H9 (cell line): ENCODE data around the gene MVP. TPM values are rescaled to one million over a fixed set of nuclear protein-coding genes. Genes with fewer than 3 reads are reported as not detected.
A peak's percentile ranks its signal among the peaks of the same experiment; 100 is the strongest.

ENCODE experiments used
- DNase-seq: peaks from one replicate; pipeline ENCODE4 v3.0.0-alpha.2; 2017
- H2AFZ ChIP-seq: one replicate; pipeline ENCODE4 v1.6.1; 2013; ENCODE audit warnings: mild to moderate bottlenecking, low read length, control low read depth, moderate library complexity
- H2AK5ac ChIP-seq: 2 replicates; pipeline ENCODE4 v1.6.1; 2013; ENCODE audit warnings: low read length, control low read depth, mixed read lengths; ENCODE audit not compliant: insufficient read length
- H2BK120ac ChIP-seq: one replicate; pipeline ENCODE4 v1.6.1; 2013; ENCODE audit warnings: low read depth, mild to moderate bottlenecking, low read length, control low read depth, inconsistent platforms; ENCODE audit not compliant: poor library complexity, severe bottlenecking
- H2BK12ac ChIP-seq: 2 replicates; pipeline ENCODE4 v1.6.1; 2013; ENCODE audit warnings: low read length, control low read depth, mixed read lengths, low read depth; ENCODE audit not compliant: insufficient read length
- H2BK15ac ChIP-seq: 2 replicates; pipeline ENCODE4 v1.6.1; 2013; ENCODE audit warnings: low read depth, low read length, control low read depth
- H2BK20ac ChIP-seq: one replicate; pipeline ENCODE4 v1.6.1; 2013; ENCODE audit warnings: low read depth, mild to moderate bottlenecking, low read length, control low read depth, inconsistent platforms; ENCODE audit not compliant: poor library complexity, severe bottlenecking
- H2BK5ac ChIP-seq: 2 replicates; pipeline ENCODE4 v1.6.1; 2013; ENCODE audit warnings: low read length, control low read depth, mixed read lengths; ENCODE audit not compliant: insufficient read length
- H3K14ac ChIP-seq: 2 replicates; pipeline ENCODE4 v1.6.1; 2013; ENCODE audit warnings: low read length, control low read depth; ENCODE audit not compliant: insufficient read depth
- H3K18ac ChIP-seq: 2 replicates; pipeline ENCODE4 v1.6.1; 2013; ENCODE audit warnings: low read depth, mild to moderate bottlenecking, mixed read lengths, low read length, control low read depth; ENCODE audit not compliant: insufficient read length
- H3K23ac ChIP-seq: 2 replicates; pipeline ENCODE4 v1.6.1; 2013; ENCODE audit warnings: low read length, control low read depth, mixed read lengths, low read depth; ENCODE audit not compliant: insufficient read length
- H3K23me2 ChIP-seq: 2 replicates; pipeline ENCODE4 v1.6.1; 2013; ENCODE audit warnings: low read depth, mild to moderate bottlenecking, mixed read lengths, low read length, control low read depth; ENCODE audit not compliant: insufficient read length, poor library complexity, severe bottlenecking
- H3K27ac ChIP-seq: 2 replicates; pipeline ENCODE4 v1.5.1; 2013; ENCODE audit warnings: low read length, control low read depth, mixed read lengths, low read depth; ENCODE audit not compliant: insufficient read length
- H3K27me3 ChIP-seq: 2 replicates; pipeline ENCODE4 v1.6.1; 2013; ENCODE audit warnings: low read length, control low read depth, inconsistent platforms; ENCODE audit not compliant: insufficient read depth
- H3K4ac ChIP-seq: 2 replicates; pipeline ENCODE4 v1.6.1; 2013; ENCODE audit warnings: low read depth, mild to moderate bottlenecking, control low read depth, inconsistent platforms, low read length, moderate library complexity
- H3K4me1 ChIP-seq: 2 replicates; pipeline ENCODE4 v1.6.1; 2013; ENCODE audit warnings: low read length, control low read depth, inconsistent platforms; ENCODE audit not compliant: insufficient read depth
- H3K4me2 ChIP-seq: 2 replicates; pipeline ENCODE4 v1.6.1; 2013; ENCODE audit warnings: low read length, control low read depth, mixed read lengths; ENCODE audit not compliant: insufficient read length, insufficient read depth
- H3K56ac ChIP-seq: 2 replicates; pipeline ENCODE4 v1.6.1; 2013; ENCODE audit warnings: low read depth, mild to moderate bottlenecking, mixed read lengths, low read length, control low read depth; ENCODE audit not compliant: insufficient read length
- H3K79me1 ChIP-seq: 2 replicates; pipeline ENCODE4 v1.6.1; 2013; ENCODE audit warnings: low read depth, mild to moderate bottlenecking, moderate library complexity, low read length, control low read depth, inconsistent platforms; ENCODE audit not compliant: insufficient read depth, poor library complexity, severe bottlenecking
- H3K79me2 ChIP-seq: 2 replicates; pipeline ENCODE4 v1.6.1; 2013; ENCODE audit warnings: low read length, control low read depth, inconsistent platforms; ENCODE audit not compliant: insufficient read depth
- H3K9ac ChIP-seq: 2 replicates; pipeline ENCODE4 v1.6.1; 2013; ENCODE audit warnings: low read length, control low read depth, mixed read lengths; ENCODE audit not compliant: insufficient read length; ENCODE audit errors: extremely low read depth
- H3K9me3 ChIP-seq: one replicate; pipeline ENCODE4 v1.6.1; 2013; ENCODE audit warnings: low read depth, low read length, inconsistent platforms; ENCODE audit not compliant: control insufficient read depth
- H3T11ph ChIP-seq: one replicate; pipeline ENCODE4 v1.6.1; 2013; ENCODE audit warnings: mild to moderate bottlenecking, low read length, control low read depth, inconsistent platforms
- H4K20me1 ChIP-seq: one replicate; pipeline ENCODE4 v1.6.1; 2013; ENCODE audit not compliant: control insufficient read depth, insufficient read length, insufficient read depth
- H4K5ac ChIP-seq: 2 replicates; pipeline ENCODE4 v1.6.1; 2013; ENCODE audit warnings: low read depth, mild to moderate bottlenecking, mixed read lengths, low read length, control low read depth; ENCODE audit not compliant: insufficient read length
- H4K8ac ChIP-seq: replicated peaks from 2 replicates; pipeline ENCODE4 v1.6.1; 2013; ENCODE audit warnings: low read length, control low read depth, mixed read lengths, low read depth; ENCODE audit not compliant: insufficient read length
- H4K91ac ChIP-seq: 2 replicates; pipeline ENCODE4 v1.6.1; 2013; ENCODE audit warnings: low read depth, mild to moderate bottlenecking, moderate library complexity, mixed read lengths, low read length, control low read depth; ENCODE audit not compliant: insufficient read length
- H3K27ac Mint-ChIP-seq, 3 experiments: 2 replicates in 2 of 3; 3 replicates in 1 of 3; pipeline ENCODE4 v1.8.0; 2020 to 2021; ENCODE audit warnings: mixed read lengths in 3 of 3, mild to moderate bottlenecking in 1 of 3, moderate library complexity in 1 of 3
- H3K27me3 Mint-ChIP-seq: 2 replicates; pipeline ENCODE4 v1.8.0; 2021; ENCODE audit warnings: low read depth, mild to moderate bottlenecking, moderate library complexity, mixed read lengths
- H3K36me3 Mint-ChIP-seq, 3 experiments: 2 replicates in 2 of 3; 3 replicates in 1 of 3; pipeline ENCODE4 v1.8.0; 2020 to 2021; ENCODE audit warnings: low read depth in 3 of 3, mixed read lengths in 3 of 3; ENCODE audit not compliant: insufficient read depth in 1 of 3
- H3K4me1 Mint-ChIP-seq, 2 experiments: 2 replicates each; pipeline ENCODE4 v1.8.0; 2020; ENCODE audit warnings: mixed read lengths in 2 of 2
- H3K4me3 Mint-ChIP-seq, 2 experiments: 2 replicates in 1 of 2; 3 replicates in 1 of 2; pipeline ENCODE4 v1.8.0; 2020 to 2021; ENCODE audit warnings: mild to moderate bottlenecking in 2 of 2, mixed read lengths in 2 of 2, moderate library complexity in 1 of 2
- H3K9me3 Mint-ChIP-seq, 2 experiments: 2 replicates in 1 of 2; 3 replicates in 1 of 2; pipeline ENCODE4 v1.8.0; 2020; ENCODE audit warnings: mild to moderate bottlenecking in 2 of 2, mixed read lengths in 2 of 2, moderate library complexity in 1 of 2
- WGBS: extraction: QIAGEN DNeasy Blood & Tissue Kit; methylation state at CpG from one replicate; pipeline ENCODE4 v1.1.7; 2013; ENCODE audit warnings: missing lambda C conversion rate, low lambda C conversion rate, mixed read lengths; ENCODE audit not compliant: insufficient read length; ENCODE audit errors: extremely low coverage; 5-methylcytosine and 5-hydroxymethylcytosine counted together
- total RNA-seq: library from RNA; stranded (reverse); gene quantifications from 2 replicates; pipeline ENCODE4 v1.2.1, GENCODE V29; 2021
- TF ChIP-seq, protein P1 (sequence below): fragments of 200-600 bp; sonication (generic); conservative IDR thresholded peaks from 3 replicates; pipeline ENCODE4 v1.8.0; 2021; ENCODE audit warnings: antibody characterized with exemption, mild to moderate bottlenecking

Gene MVP
- total RNA-seq, 1 experiment from 2014 or later, result 3.1 TPM

DNA sequence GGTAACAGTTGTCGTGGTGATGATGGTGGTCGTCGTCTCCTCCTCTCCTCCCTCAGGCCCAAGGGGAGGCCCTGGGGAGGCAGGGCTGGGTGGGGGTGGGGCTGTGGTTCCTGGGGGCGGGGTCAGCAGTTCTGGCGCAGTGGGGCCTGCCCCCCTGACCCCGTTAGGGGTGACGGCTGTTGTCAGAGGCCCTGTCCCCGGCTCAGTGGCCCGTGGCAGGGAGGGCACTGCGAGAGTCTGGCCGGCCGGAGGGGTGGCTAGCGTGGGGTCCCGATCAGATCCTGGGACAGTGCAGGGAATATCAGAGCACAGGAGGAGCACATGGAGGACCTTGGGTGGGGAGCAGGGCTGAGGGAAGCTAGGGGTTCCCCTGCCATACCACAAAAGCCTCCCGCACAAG lies 76.6 kb downstream of the MVP start:
- Histone ChIP-seq H3K56ac (no peak overlapping the region), H3K4me2 (no peak overlapping the region), H3K23me2 (peaks cover 25% of the 10 kb centered on the region), H3T11ph (no peak overlapping the region), H3K9me3 (no peaks in the 10 kb centered on the region), H3K23ac (no peak overlapping the region), H2BK5ac (no peak overlapping the region), H2BK15ac (no peak overlapping the region), H2BK120ac (no peak overlapping the region), H3K9ac (no peak overlapping the region), H2BK12ac (no peak overlapping the region), H4K8ac (no peak overlapping the region), H2AK5ac (no peak overlapping the region), H2BK20ac (no peak overlapping the region), H3K27ac (no peak overlapping the region), H3K27me3 (no peaks in the 10 kb centered on the region), H4K91ac (no peak overlapping the region), H4K20me1 (no peaks in the 10 kb centered on the region), H3K18ac (no peak overlapping the region), H4K5ac (no peak overlapping the region), H3K4me1 (peaks cover 1% of the 10 kb centered on the region), H3K14ac (no peak overlapping the region), H3K79me2 (no peaks in the 10 kb centered on the region; the same call in 1 of the 2 replicates), H3K4ac (no peak overlapping the region), H3K79me1 (peaks cover 2% of the 10 kb centered on the region), H2AFZ (no peak overlapping the region)
- Mint-ChIP-seq H3K27ac (no peak overlapping the region), H3K27me3 (no peaks in the 10 kb centered on the region), H3K4me3 (peak overlapping the region in 1 of 2 experiments; percentile 61; a peak in 3 of 5 replicates), H3K9me3 (no peaks in the 10 kb centered on the region; a peak in 1 of 5 replicates), H3K36me3 (peaks cover 9 to 28% (median 23%) of the 10 kb centered on the region in 3 experiments; a peak in 6 of 7 replicates), H3K4me1 (peaks cover 24 to 27% of the 10 kb centered on the region in 2 experiments)
- no CpG with 5 or more reads among the region's 15 CpGs for WGBS
- no peak for DNase-seq
- TF ChIP-seq, protein P1, sequence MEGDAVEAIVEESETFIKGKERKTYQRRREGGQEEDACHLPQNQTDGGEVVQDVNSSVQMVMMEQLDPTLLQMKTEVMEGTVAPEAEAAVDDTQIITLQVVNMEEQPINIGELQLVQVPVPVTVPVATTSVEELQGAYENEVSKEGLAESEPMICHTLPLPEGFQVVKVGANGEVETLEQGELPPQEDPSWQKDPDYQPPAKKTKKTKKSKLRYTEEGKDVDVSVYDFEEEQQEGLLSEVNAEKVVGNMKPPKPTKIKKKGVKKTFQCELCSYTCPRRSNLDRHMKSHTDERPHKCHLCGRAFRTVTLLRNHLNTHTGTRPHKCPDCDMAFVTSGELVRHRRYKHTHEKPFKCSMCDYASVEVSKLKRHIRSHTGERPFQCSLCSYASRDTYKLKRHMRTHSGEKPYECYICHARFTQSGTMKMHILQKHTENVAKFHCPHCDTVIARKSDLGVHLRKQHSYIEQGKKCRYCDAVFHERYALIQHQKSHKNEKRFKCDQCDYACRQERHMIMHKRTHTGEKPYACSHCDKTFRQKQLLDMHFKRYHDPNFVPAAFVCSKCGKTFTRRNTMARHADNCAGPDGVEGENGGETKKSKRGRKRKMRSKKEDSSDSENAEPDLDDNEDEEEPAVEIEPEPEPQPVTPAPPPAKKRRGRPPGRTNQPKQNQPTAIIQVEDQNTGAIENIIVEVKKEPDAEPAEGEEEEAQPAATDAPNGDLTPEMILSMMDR, result no peak
